ENCODE measurements around the gene VSTM5.

VSTM5 gene

DNA sequence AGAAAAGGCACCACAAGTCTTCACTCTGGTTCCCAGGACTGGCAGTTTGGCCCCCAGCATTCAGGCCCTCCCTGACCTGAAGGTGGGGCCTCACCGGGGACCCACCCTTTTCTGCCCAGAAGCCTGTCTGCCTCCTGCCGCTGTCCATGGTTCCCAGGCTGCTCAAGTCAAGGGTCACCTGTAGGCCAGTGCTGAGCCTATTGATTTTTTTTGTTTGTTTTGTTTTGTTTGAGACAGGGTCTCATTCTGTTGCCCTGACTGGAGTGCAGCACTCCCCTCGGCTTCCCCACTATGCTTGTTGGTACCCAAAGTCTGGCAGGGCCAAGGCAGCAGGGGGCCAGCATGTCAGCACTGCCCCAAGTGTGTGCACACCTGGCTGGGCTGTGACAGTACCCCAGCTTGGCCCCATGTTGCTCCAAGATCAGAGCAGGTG, 77.4 kb downstream of the VSTM5 start (continued):
- TF ChIP-seq RARB (CRISPR knock-in tag; IDR thresholded peaks at IDR 0.05) (no peak), ZFP3 (CRISPR knock-in tag; IDR thresholded peaks at IDR 0.05) (no peak), CSDC2 (CRISPR knock-in tag; IDR thresholded peaks at IDR 0.05) (no peak), GLIS3 (CRISPR knock-in tag; IDR thresholded peaks at IDR 0.05) (no peak)
- TF ChIP-seq, protein P1, sequence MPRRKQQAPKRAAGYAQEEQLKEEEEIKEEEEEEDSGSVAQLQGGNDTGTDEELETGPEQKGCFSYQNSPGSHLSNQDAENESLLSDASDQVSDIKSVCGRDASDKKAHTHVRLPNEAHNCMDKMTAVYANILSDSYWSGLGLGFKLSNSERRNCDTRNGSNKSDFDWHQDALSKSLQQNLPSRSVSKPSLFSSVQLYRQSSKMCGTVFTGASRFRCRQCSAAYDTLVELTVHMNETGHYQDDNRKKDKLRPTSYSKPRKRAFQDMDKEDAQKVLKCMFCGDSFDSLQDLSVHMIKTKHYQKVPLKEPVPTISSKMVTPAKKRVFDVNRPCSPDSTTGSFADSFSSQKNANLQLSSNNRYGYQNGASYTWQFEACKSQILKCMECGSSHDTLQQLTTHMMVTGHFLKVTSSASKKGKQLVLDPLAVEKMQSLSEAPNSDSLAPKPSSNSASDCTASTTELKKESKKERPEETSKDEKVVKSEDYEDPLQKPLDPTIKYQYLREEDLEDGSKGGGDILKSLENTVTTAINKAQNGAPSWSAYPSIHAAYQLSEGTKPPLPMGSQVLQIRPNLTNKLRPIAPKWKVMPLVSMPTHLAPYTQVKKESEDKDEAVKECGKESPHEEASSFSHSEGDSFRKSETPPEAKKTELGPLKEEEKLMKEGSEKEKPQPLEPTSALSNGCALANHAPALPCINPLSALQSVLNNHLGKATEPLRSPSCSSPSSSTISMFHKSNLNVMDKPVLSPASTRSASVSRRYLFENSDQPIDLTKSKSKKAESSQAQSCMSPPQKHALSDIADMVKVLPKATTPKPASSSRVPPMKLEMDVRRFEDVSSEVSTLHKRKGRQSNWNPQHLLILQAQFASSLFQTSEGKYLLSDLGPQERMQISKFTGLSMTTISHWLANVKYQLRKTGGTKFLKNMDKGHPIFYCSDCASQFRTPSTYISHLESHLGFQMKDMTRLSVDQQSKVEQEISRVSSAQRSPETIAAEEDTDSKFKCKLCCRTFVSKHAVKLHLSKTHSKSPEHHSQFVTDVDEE (CRISPR knock-in tag; IDR thresholded peaks at IDR 0.05): no peak

DNA sequence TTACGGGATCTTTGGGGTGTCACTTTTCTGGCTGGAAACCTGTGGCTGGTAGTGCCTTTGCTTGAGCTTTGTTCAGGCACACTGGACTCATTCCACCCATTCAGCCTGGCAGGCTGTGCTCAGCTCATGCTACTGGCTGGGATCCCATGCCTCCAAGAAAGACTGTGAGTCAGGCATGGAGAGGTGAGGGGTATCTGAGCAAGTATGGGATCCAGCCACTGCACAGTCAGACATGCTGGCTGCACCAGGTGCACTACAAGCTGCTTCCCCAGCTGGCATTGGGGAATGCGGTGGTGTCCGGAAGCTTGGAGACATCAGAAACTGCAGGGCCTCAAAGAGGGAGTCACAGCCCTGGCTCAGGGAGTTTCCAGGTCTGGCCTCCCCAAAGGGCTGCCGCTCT, 78.3 kb downstream of the VSTM5 start:
- no peak for ATAC-seq
- TF ChIP-seq TOX (CRISPR knock-in tag; IDR thresholded peaks at IDR 0.05; ENCODE audit: borderline replicate concordance) (no peak), OSR1 (CRISPR knock-in tag; IDR thresholded peaks at IDR 0.05) (no peak), TCF4 (CRISPR knock-in tag; IDR thresholded peaks at IDR 0.05; ENCODE audit: borderline replicate concordance) (no peak), ZNF565 (CRISPR knock-in tag; conservative IDR thresholded peaks at IDR 0.05; ENCODE audit: low read depth) (no peak), ZNF70 (CRISPR knock-in tag; IDR thresholded peaks at IDR 0.05) (no peak), RARB (CRISPR knock-in tag; IDR thresholded peaks at IDR 0.05) (no peak), ARNTL (CRISPR knock-in tag; IDR thresholded peaks at IDR 0.05; ENCODE audit: borderline replicate concordance, low read depth) (no peak), ZNF8 (CRISPR knock-in tag; IDR thresholded peaks at IDR 0.05) (no peak), SNAI2 (CRISPR knock-in tag; IDR thresholded peaks at IDR 0.05) (no peak), PPARA (CRISPR knock-in tag; IDR thresholded peaks at IDR 0.05; ENCODE audit: borderline replicate concordance) (no peak)
- TF ChIP-seq, protein P2, sequence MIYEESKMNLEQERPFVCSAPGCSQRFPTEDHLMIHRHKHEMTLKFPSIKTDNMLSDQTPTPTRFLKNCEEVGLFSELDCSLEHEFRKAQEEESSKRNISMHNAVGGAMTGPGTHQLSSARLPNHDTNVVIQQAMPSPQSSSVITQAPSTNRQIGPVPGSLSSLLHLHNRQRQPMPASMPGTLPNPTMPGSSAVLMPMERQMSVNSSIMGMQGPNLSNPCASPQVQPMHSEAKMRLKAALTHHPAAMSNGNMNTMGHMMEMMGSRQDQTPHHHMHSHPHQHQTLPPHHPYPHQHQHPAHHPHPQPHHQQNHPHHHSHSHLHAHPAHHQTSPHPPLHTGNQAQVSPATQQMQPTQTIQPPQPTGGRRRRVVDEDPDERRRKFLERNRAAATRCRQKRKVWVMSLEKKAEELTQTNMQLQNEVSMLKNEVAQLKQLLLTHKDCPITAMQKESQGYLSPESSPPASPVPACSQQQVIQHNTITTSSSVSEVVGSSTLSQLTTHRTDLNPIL (CRISPR knock-in tag; IDR thresholded peaks at IDR 0.05; ENCODE audit: low read depth): no peak
- TF ChIP-seq, protein P3, sequence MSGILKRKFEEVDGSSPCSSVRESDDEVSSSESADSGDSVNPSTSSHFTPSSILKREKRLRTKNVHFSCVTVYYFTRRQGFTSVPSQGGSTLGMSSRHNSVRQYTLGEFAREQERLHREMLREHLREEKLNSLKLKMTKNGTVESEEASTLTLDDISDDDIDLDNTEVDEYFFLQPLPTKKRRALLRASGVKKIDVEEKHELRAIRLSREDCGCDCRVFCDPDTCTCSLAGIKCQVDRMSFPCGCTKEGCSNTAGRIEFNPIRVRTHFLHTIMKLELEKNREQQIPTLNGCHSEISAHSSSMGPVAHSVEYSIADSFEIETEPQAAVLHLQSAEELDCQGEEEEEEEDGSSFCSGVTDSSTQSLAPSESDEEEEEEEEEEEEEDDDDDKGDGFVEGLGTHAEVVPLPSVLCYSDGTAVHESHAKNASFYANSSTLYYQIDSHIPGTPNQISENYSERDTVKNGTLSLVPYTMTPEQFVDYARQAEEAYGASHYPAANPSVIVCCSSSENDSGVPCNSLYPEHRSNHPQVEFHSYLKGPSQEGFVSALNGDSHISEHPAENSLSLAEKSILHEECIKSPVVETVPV (CRISPR knock-in tag; IDR thresholded peaks at IDR 0.05): no peak

DNA sequence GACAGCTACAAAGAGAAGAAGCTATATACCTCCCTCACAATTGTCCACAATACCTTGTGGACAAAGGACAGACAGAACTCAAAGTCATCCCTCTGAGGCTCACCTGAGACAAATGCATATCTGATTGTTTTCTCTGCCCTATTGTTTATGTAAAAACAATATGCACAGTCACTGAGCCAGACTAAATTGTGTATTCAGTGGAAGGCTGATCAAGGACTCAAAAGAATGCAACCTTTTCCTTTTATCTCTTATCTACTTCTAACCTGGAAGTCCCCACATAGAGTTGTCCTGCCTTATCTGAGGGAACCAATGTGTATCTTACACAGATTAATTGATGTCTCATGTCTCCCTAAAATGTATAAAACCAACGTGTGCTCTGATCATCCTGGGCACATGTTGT, 80.3 kb downstream of the VSTM5 start:
- no peak for TF ChIP-seq BACH2 (CRISPR knock-in tag; IDR thresholded peaks at IDR 0.05; ENCODE audit: borderline replicate concordance)
- TF ChIP-seq ARNTL (CRISPR knock-in tag; IDR thresholded peaks at IDR 0.05; ENCODE audit: borderline replicate concordance, low read depth): no peak
- no peak for TF ChIP-seq ZFP3 (CRISPR knock-in tag; IDR thresholded peaks at IDR 0.05)
- TF ChIP-seq OSR1 (CRISPR knock-in tag; IDR thresholded peaks at IDR 0.05): no peak
- no peak for TF ChIP-seq SNAI2 (CRISPR knock-in tag; IDR thresholded peaks at IDR 0.05)
- no peak for TF ChIP-seq ESRRG (CRISPR knock-in tag; IDR thresholded peaks at IDR 0.05)
- TF ChIP-seq TCF4 (CRISPR knock-in tag; IDR thresholded peaks at IDR 0.05; ENCODE audit: borderline replicate concordance): no peak
- no peak for TF ChIP-seq GLIS3 (CRISPR knock-in tag; IDR thresholded peaks at IDR 0.05)
- no peak for TF ChIP-seq PPARA (CRISPR knock-in tag; IDR thresholded peaks at IDR 0.05; ENCODE audit: borderline replicate concordance)
- ATAC-seq: no peak

Measured in SK-N-SH treated with all-trans-retinoic acid at 6 μM for 48 hours (cell line).